Epithelial cell of esophagus (primary cell): ENCODE data around the gene DPP7.

Experiments
- DNase-seq: peaks from one replicate; pipeline ENCODE4 v3.0.0; 2010; ENCODE audit warnings: low read depth
- H3K4me3 ChIP-seq: 2 replicates; pipeline ENCODE4 v1.5.1; 2011; ENCODE audit warnings: mild to moderate bottlenecking, low read length, control low read depth
- TF ChIP-seq, protein P1 (sequence below): IDR thresholded peaks from 2 replicates; pipeline ENCODE4 v1.5.1; 2011; ENCODE audit warnings: low read depth, mild to moderate bottlenecking, low read length, control low read depth, inconsistent platforms; ENCODE audit not compliant: insufficient read depth; ENCODE audit errors: missing control alignments

The DPP7 gene

DNA sequence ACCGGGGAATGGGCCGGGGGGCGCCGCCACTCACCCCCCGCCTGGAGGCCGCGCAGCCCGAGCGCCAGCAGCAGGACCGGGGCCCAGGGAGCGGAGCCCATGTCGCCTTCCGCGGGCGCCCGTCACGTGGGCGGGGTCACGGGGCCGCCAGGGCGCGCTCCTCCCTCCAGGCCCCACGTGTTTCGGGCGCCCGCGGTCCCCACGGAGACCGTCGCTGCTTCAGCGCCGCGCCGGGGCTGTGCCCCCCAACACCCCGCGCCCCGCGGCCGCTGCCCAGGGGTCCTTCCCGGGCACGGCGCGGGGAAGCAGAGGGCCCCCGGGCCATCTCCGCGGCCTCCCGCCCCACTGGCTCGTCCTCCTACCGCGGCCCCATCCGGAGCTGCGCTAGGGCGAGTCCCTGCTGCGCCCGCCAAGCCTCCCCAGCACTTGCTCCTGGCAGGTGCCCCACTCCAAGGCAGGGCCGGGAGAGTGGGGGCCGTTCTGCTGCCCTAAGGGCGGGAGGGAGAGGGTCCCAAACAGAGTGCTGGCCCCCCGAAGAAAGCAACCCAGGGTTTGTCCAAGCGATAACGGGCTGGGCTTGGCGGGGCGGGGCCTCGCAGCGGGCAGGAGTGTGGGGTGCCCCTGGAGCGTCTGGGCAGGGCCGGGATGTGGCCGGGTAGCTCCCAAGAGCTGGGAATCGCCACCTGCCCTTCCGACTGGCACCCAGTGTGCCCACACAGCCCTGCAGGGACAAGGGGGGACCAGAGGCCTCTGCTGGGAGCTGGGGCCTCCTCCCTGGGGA lies at the start of gene DPP7:
Gene DPP7 (minus strand): TSS at position 121 of the 781 bp plus-strand sequence. CDS start 20 bp downstream, at position 101.
- TF ChIP-seq, protein P1, sequence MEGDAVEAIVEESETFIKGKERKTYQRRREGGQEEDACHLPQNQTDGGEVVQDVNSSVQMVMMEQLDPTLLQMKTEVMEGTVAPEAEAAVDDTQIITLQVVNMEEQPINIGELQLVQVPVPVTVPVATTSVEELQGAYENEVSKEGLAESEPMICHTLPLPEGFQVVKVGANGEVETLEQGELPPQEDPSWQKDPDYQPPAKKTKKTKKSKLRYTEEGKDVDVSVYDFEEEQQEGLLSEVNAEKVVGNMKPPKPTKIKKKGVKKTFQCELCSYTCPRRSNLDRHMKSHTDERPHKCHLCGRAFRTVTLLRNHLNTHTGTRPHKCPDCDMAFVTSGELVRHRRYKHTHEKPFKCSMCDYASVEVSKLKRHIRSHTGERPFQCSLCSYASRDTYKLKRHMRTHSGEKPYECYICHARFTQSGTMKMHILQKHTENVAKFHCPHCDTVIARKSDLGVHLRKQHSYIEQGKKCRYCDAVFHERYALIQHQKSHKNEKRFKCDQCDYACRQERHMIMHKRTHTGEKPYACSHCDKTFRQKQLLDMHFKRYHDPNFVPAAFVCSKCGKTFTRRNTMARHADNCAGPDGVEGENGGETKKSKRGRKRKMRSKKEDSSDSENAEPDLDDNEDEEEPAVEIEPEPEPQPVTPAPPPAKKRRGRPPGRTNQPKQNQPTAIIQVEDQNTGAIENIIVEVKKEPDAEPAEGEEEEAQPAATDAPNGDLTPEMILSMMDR = no peak
- DNase-seq = peak; percentile 48
- H3K4me3 ChIP-seq = peak within 1 kb of the TSS; percentile 48

DNA sequence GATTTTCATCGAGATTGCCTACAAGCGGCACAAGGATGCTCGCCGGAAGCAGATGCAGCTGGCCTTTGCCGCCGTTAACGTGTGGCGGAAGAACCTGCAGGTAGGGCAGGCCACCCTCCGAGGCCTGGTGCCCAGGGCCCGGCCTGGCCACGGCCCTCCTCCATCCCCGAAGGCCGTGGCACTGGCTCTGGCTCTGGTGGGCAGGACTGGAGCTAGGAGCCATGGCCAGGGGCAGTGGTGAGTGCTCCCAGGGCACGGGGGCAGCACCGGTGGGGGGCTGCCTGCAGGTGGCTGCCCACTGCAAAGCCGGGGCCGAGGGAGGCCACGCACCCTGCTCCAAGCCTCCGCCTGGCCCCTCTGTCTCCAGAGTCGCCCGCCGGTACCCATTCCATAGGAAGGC lies 49.3 kb upstream of the DPP7 start:
- TF ChIP-seq, protein P1 = no peak
- DNase-seq = no peak
- H3K4me3 ChIP-seq = no peak overlapping the region

DNA sequence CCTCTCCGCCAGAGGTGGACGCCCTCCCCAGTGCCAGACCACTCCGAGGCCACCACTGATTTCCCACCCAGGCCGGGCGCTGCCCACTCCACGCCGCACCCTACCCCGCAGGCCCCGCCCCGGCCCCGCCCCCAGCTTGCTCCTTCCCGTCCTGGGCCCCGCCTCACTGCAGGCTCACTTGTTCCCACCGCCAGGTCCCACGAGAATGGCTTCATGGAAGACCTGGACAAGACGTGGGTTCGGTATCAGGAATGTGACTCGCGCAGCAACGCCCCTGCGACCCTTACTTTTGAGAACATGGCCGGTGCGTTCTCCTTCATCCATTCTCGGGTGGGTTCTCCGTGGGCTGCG lies 48.8 kb upstream of the DPP7 start:
- H3K4me3 ChIP-seq = peak overlapping the region; percentile 36
- peak; percentile 37 for DNase-seq
- TF ChIP-seq, protein P1 = no peak

DNA sequence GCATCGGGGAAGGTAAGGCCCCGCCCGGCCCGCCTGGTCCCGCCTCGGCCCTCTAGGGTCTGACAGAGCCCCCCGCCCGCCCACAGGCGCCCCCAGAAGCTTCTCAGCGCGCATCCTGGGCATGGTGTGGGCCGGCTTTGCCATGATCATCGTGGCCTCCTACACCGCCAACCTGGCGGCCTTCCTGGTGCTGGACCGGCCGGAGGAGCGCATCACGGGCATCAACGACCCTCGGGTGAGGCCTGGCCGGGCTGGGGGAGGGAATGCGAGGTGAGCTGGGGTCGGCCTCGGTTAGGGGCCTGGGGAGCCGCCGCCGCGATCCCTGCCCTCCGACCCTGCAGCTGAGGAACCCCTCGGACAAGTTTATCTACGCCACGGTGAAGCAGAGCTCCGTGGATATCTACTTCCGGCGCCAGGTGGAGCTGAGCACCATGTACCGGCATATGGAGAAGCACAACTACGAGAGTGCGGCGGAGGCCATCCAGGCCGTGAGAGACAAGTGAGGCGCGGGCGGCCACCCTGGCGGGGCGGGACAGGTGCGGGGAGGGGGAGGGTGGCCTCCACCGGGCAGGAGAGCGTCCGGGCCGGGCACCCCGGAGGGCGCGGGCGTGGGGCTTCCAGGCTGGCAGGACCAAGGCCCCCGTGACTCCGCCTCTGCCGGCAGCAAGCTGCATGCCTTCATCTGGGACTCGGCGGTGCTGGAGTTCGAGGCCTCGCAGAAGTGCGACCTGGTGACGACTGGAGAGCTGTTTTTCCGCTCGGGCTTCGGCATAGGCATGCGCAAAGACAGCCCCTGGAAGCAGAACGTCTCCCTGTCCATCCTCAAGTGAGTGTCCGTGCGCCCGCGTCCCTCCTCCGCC lies 48.2 kb upstream of the DPP7 start:
- peak overlapping the region; percentile 36 for H3K4me3 ChIP-seq

DNA sequence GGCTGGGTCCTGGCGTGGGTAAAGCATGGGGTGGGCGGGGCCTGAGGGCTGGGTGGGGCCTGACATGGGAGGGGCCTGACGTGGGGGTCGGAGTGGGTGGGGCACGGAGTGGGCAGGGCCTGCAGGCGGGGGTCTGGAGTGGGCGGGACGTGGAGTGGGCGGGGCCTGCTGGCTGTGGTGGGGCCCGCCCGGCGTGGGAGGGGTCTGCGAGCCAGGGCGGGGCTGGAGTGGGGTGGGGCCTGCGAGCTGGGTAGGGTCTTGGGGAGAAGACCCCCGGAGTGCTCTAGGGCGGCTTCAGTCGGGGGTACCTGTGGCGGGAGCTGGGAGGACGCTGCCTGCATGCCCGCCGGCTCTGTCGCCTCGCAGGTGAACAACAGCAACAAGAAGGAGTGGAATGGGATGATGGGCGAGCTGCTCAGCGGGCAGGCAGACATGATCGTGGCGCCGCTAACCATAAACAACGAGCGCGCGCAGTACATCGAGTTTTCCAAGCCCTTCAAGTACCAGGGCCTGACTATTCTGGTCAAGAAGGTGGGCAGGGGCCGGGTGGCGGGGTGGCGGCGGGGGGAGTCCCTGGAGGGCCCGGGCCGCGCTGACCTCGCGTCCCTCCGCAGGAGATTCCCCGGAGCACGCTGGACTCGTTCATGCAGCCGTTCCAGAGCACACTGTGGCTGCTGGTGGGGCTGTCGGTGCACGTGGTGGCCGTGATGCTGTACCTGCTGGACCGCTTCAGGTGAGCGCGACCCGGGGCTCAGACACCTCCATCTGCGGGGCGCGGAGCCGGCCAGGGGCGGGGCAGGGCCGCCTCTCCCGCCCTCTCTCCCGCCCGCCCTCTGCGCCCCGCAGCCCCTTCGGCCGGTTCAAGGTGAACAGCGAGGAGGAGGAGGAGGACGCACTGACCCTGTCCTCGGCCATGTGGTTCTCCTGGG lies 47.3 kb upstream of the DPP7 start:
- TF ChIP-seq, protein P1 = no peak
- no peak overlapping the region for H3K4me3 ChIP-seq
- DNase-seq = peak; percentile 23

More for the DNA sequence above, 48.2 kb upstream of the DPP7 start:
- TF ChIP-seq, protein P1 = no peak
- DNase-seq = peak; percentile 50

DNA sequence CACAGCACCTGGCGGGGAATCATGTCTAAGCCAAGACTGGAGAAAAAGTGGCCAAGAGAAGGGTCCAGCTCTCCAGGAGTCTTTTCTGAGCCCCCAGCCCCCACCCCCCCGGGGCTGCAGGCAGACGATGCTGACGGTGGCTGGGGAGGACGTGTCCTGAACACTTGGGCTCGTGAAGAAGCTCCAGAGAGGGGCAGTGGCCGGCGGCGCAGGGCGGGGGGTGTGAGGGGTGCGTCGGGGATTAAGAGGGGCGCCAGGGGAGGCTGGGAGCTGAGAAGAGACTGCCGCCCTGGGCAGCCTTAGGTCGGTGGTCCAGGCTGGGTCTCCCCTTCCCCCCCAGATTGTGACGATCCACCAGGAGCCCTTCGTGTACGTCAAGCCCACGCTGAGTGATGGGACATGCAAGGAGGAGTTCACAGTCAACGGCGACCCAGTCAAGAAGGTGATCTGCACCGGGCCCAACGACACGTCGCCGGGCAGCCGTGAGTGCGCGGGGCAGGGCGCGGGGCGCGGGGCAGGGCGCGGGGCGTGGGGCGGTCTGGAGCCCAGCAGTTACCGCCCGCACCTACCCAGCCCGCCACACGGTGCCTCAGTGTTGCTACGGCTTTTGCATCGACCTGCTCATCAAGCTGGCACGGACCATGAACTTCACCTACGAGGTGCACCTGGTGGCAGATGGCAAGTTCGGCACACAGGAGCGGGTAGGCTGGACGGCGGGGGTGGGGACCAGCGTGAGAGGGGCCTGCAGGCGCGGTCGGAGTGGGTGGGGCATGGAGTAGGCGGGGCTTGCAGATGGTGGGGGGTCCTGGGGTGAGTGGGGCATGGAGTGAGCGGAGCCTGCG lies 46.4 kb upstream of the DPP7 start:
- TF ChIP-seq, protein P1 = no peak
- DNase-seq = no peak
- no peak overlapping the region for H3K4me3 ChIP-seq
